Measurements from ENCODE around the gene SRP72.

Gene SRP72

GRCh38 chr4:56550642-56551041 is 83.2 kb downstream of the SRP72 start:
- no peak for DNase-seq (ENCODE audit: low spot score)

- DNase-seq (ENCODE audit: low spot score): no peak
Measured at GRCh38 chr4:56551516-56551915, 84.1 kb downstream of the SRP72 start.

GRCh38 chr4:56552273-56552672 is 84.9 kb downstream of the SRP72 start:
- DNase-seq (ENCODE audit: low spot score): no peak
